ENCODE data around the gene TRIM8. TPM values are rescaled to one million over a fixed set of nuclear protein-coding genes. Genes with fewer than 3 reads are reported as not detected.
A peak's percentile ranks its signal among the peaks of the same experiment; 100 is the strongest.

TRIM8 gene
- polyA plus RNA-seq, 1 experiment = 105 TPM

DNA sequence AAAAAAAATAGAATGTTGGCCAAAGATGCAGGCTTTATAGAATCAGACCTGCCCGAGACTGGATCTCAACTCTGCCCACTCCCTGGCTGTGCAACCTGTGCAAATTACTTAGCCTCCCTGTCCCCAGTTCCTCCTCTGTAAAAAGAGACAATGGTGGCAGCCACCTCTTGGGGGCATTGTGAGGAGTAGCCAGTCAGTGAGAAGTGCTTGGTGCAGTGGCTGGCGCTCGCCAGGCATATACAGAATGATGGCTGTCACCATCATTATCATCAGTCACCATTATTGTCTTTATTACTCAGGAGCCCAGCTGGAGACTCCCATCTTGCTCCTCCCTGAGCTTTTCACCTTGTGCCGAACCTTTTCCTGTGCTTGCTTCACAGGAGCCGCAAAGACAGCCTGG lies 29.4 kb upstream of the TRIM8 start:
- H3K36me3 ChIP-seq (ENCODE audit: control insufficient read depth, insufficient read depth, low read length) = peaks cover 16% of the 10 kb centered on the region
- TF ChIP-seq, protein P1, sequence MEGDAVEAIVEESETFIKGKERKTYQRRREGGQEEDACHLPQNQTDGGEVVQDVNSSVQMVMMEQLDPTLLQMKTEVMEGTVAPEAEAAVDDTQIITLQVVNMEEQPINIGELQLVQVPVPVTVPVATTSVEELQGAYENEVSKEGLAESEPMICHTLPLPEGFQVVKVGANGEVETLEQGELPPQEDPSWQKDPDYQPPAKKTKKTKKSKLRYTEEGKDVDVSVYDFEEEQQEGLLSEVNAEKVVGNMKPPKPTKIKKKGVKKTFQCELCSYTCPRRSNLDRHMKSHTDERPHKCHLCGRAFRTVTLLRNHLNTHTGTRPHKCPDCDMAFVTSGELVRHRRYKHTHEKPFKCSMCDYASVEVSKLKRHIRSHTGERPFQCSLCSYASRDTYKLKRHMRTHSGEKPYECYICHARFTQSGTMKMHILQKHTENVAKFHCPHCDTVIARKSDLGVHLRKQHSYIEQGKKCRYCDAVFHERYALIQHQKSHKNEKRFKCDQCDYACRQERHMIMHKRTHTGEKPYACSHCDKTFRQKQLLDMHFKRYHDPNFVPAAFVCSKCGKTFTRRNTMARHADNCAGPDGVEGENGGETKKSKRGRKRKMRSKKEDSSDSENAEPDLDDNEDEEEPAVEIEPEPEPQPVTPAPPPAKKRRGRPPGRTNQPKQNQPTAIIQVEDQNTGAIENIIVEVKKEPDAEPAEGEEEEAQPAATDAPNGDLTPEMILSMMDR (IDR thresholded peaks at IDR 0.05; ENCODE audit: insufficient read depth, low read depth, low read length) = no peak
- CTCF ChIA-PET = interaction anchor here (0.9 to 1.4 kb wide), 6 partner anchors 9 to 34 kb away, joined by 3 to 7 read pairs (median 4); no protein-coding TSS in a partner anchor
- no peak for DNase-seq (ENCODE audit: low read depth)
- H3K4me3 ChIP-seq (ENCODE audit: low read depth, low read length) = no peak overlapping the region
- H3K27me3 ChIP-seq (ENCODE audit: control insufficient read depth, insufficient read depth, low read length) = no peaks in the 10 kb centered on the region
- POLR2A ChIA-PET = no interaction called here

DNA sequence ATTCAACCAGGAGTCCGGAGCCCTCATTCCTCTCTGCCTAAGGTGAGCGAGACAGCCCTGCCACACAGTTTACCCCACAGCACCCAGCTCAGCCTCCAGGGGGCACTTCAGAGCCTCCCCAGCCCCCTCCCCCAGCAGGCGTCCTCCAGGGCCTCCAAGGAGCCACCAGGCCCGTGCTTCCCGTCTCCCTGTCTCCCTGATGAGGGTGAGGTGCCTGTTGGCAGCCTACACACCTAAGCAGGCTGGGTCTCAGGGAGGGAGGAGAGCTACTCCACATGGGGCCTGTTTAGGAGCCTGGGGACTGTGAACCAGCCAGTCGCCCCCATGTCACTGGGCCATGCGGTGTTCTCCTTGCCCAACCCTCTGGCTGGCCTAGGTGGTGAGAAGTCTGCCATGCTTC lies 28.9 kb upstream of the TRIM8 start:
- ChIA-PET CTCF (interaction anchor here (0.9 to 1.4 kb wide), 5 partner anchors 9 to 35 kb away, joined by 3 to 7 read pairs (median 4); no protein-coding TSS in a partner anchor), POLR2A (no interaction called here)
- peaks cover 16% of the 10 kb centered on the region for H3K36me3 ChIP-seq (ENCODE audit: control insufficient read depth, insufficient read depth, low read length)
- H3K27me3 ChIP-seq (ENCODE audit: control insufficient read depth, insufficient read depth, low read length) = no peaks in the 10 kb centered on the region
- TF ChIP-seq, protein P1 (IDR thresholded peaks at IDR 0.05; ENCODE audit: insufficient read depth, low read depth, low read length) = peak; percentile 40; the same call in 1 of the 2 replicates
- H3K4me3 ChIP-seq (ENCODE audit: low read depth, low read length) = no peak overlapping the region
- no peak for DNase-seq (ENCODE audit: low read depth)

DNA sequence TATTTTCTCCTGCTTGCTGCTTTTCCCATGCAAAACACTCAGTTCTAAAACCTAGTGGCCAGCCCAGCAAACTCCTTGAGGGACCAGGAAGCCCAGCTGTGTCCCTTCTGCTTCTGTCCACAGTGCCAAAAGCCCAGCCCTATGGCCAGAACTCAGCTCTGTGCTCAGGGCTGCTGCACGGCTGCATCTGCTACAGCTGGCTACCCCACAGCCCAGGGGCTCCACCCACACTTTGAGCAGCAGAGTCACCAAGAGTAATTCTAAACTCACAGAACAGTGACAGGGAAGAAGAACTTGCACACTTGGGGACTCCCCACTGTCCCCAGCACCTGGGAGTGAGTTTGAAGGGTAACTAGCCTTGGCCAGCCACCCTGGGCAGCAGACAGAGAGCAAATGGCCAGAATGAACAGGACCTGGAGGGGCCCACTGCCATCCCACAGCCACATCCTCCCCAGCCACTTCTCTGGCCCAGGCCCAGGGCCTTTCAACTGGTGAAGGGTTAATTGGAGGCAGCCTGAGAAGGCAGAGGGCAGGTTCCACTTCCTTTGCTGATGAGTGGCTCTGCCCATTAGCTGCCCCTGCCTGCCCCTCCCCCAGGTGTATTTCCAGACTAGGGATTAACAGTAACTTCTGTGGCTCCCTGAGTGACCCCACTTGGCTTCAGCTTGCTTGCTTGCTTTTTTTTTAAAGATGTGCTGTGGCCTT lies 28.1 kb upstream of the TRIM8 start:
- H3K4me3 ChIP-seq (ENCODE audit: low read depth, low read length) = no peak overlapping the region
- TF ChIP-seq, protein P1 (IDR thresholded peaks at IDR 0.05; ENCODE audit: insufficient read depth, low read depth, low read length) = no peak
- no peak for DNase-seq (ENCODE audit: low read depth)
- CTCF ChIA-PET = interaction anchor here (1.3 to 1.4 kb wide), 2 partner anchors 14 to 35 kb away, joined by 3 to 7 read pairs; no protein-coding TSS in a partner anchor
- POLR2A ChIA-PET = no interaction called here
- no peaks in the 10 kb centered on the region for H3K27me3 ChIP-seq (ENCODE audit: control insufficient read depth, insufficient read depth, low read length)
- peaks cover 16% of the 10 kb centered on the region for H3K36me3 ChIP-seq (ENCODE audit: control insufficient read depth, insufficient read depth, low read length)

DNA sequence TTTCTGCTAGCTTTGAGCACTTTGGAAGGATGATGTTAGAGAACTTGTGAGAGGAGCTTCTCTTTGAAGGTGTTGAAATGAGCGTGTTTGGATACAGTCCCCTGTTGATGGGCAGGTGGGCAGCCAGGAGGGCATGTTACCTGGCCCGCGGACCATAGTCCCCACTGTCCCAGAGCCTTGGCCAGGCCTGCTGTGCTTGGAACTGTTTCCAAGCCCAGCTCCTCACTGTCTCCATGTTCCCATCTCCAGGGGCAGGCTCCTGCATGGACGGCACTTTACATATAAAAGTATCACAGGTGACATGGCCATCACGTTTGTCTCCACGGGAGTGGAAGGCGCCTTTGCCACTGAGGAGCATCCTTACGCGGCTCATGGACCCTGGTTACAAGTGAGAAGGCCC lies 27.2 kb upstream of the TRIM8 start:
- Histone ChIP-seq H3K36me3 (ENCODE audit: control insufficient read depth, insufficient read depth, low read length) (peaks cover 16% of the 10 kb centered on the region), H3K4me3 (ENCODE audit: low read depth, low read length) (no peak overlapping the region), H3K27me3 (ENCODE audit: control insufficient read depth, insufficient read depth, low read length) (no peaks in the 10 kb centered on the region)
- no peak for DNase-seq (ENCODE audit: low read depth)
- TF ChIP-seq, protein P1 (IDR thresholded peaks at IDR 0.05; ENCODE audit: insufficient read depth, low read depth, low read length) = no peak
- POLR2A ChIA-PET = no interaction called here
- CTCF ChIA-PET = no interaction called here

DNA sequence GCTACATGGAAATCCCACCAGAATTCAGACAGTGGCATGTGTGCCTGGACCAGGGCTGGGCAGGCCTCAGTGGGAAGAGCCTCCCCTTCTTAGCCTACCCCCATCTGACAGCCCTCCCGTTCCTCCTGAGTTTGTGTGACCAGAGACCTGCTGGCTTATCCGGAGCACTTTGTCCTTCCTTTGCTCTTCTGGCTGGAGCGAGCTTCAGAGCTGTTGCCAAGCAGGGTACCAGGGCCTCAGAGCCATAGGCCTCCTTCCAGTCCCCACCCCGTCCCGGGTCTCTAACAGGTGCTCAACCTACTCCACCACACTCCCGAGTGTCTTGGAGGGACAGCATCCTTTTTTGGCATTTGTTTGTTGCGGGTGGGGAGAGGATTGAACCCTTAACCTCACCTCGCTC lies 26.5 kb upstream of the TRIM8 start:
- CTCF ChIA-PET = interaction anchor here (1.5 kb wide), 1 partner anchor 61 kb away, joined by 5 read pairs; no protein-coding TSS in a partner anchor
- POLR2A ChIA-PET = no interaction called here
- H3K27me3 ChIP-seq (ENCODE audit: control insufficient read depth, insufficient read depth, low read length) = no peaks in the 10 kb centered on the region

More for the DNA sequence above, 26.5 kb upstream of the TRIM8 start:
- no peak overlapping the region for H3K4me3 ChIP-seq (ENCODE audit: low read depth, low read length)
- DNase-seq (ENCODE audit: low read depth) = no peak
- TF ChIP-seq, protein P1 (IDR thresholded peaks at IDR 0.05; ENCODE audit: insufficient read depth, low read depth, low read length) = no peak
- peaks cover 16% of the 10 kb centered on the region for H3K36me3 ChIP-seq (ENCODE audit: control insufficient read depth, insufficient read depth, low read length)

Measured in BJ (cell line).